MG63 (cell line): ENCODE measurements around the gene ACOT7. TPM values are rescaled to one million over a fixed set of nuclear protein-coding genes. Genes with fewer than 3 reads are reported as not detected.
"Not testable (repeated sequence)": the region's sequence is repeated elsewhere in the genome, so short reads cannot be mapped to it uniquely, and the experiment has no call there.

Source experiments
- DNase-seq: peaks from one replicate; pipeline ENCODE4 v3.0.0-alpha.2; 2020
- H3K27me3 ChIP-seq: fragments of 250-450 bp; sonication (Bioruptor Pico); 2 replicates; pipeline ENCODE4 v1.5.1; 2020; ENCODE audit warnings: mild to moderate bottlenecking, moderate library complexity
- H3K36me3 ChIP-seq: fragments of 250-450 bp; sonication (Bioruptor Pico); 2 replicates; pipeline ENCODE4 v1.5.1; 2020; ENCODE audit warnings: mild to moderate bottlenecking, moderate library complexity
- H3K4me3 ChIP-seq: fragments of 250-450 bp; sonication (Bioruptor Pico); 2 replicates; pipeline ENCODE4 v1.5.1; 2020; ENCODE audit warnings: mild to moderate bottlenecking, moderate library complexity
- H3K9me3 ChIP-seq: fragments of 250-450 bp; sonication (Bioruptor Pico); 2 replicates; pipeline ENCODE4 v1.5.1; 2020; ENCODE audit warnings: mild to moderate bottlenecking, moderate library complexity
- total RNA-seq: library from RNA; depleted of rRNA; stranded (reverse); fragments of >200 nt; shearing (Covaris generic); gene quantifications from 2 replicates; pipeline ENCODE4 v1.2.3, GENCODE V29; 2014; ENCODE audit warnings: low replicate concordance; rRNA removed

ACOT7 gene
- 80.9 and 91.4 TPM in 2 replicates for total RNA-seq

GRCh38 chr1:6393400-6394187 lies at the start of gene ACOT7:
Gene ACOT7, minus strand, starts transcription at chr1:6393767. Its CDS starts 368 bp downstream, at chr1:6393399.
- Histone ChIP-seq H3K27me3 (no peaks in the 10 kb centered on the region), H3K4me3 (peak within 1 kb of the TSS; percentile 68), H3K9me3 (no peaks in the 10 kb centered on the region), H3K36me3 (no peaks in the 10 kb centered on the region)
- DNase-seq = peak; percentile 88

- no peaks in the 10 kb centered on the region for H3K27me3 ChIP-seq
- no peaks in the 10 kb centered on the region for H3K36me3 ChIP-seq
- DNase-seq = no peak
- H3K4me3 ChIP-seq = no peak overlapping the region
- H3K9me3 ChIP-seq = no peaks in the 10 kb centered on the region
These were observed 48.0 kb upstream of the ACOT7 start for GRCh38 chr1:6441586-6441985.

GRCh38 chr1:6440198-6441126 lies 46.9 kb upstream of the ACOT7 start:
- Histone ChIP-seq H3K4me3 (no peak overlapping the region), H3K9me3 (no peaks in the 10 kb centered on the region), H3K36me3 (no peaks in the 10 kb centered on the region), H3K27me3 (no peaks in the 10 kb centered on the region)
- peak; percentile 67 for DNase-seq

- H3K4me3 ChIP-seq = no peak overlapping the region
- peak; percentile 55 for DNase-seq
- H3K27me3 ChIP-seq = no peaks in the 10 kb centered on the region
- no peaks in the 10 kb centered on the region for H3K36me3 ChIP-seq
- no peaks in the 10 kb centered on the region for H3K9me3 ChIP-seq
These were observed 44.5 kb upstream of the ACOT7 start for GRCh38 chr1:6438047-6438525.

- H3K36me3 ChIP-seq, H3K9me3 ChIP-seq, H3K4me3 ChIP-seq, H3K27me3 ChIP-seq: not testable (repeated sequence)
- DNase-seq = peak; percentile 84
These were observed 43.6 kb upstream of the ACOT7 start for GRCh38 chr1:6437012-6437700.

GRCh38 chr1:6436277-6436676 lies 42.7 kb upstream of the ACOT7 start:
- not testable (repeated sequence) for H3K36me3 ChIP-seq, H3K27me3 ChIP-seq, H3K9me3 ChIP-seq, DNase-seq, H3K4me3 ChIP-seq

- H3K9me3 ChIP-seq = no peaks in the 10 kb centered on the region
- H3K27me3 ChIP-seq = no peaks in the 10 kb centered on the region
- no peak for DNase-seq
- no peaks in the 10 kb centered on the region for H3K36me3 ChIP-seq
- no peak overlapping the region for H3K4me3 ChIP-seq
These were observed 42.0 kb upstream of the ACOT7 start for GRCh38 chr1:6435547-6435946.

- no peak overlapping the region for H3K4me3 ChIP-seq
- no peak for DNase-seq
- no peaks in the 10 kb centered on the region for H3K36me3 ChIP-seq
- no peaks in the 10 kb centered on the region for H3K9me3 ChIP-seq
- H3K27me3 ChIP-seq = no peaks in the 10 kb centered on the region
These were observed 41.6 kb upstream of the ACOT7 start for GRCh38 chr1:6435129-6435528.

- no peak for DNase-seq
- no peaks in the 10 kb centered on the region for H3K27me3 ChIP-seq
- no peaks in the 10 kb centered on the region for H3K36me3 ChIP-seq
- H3K4me3 ChIP-seq = no peak overlapping the region
- no peaks in the 10 kb centered on the region for H3K9me3 ChIP-seq
These were observed 40.6 kb upstream of the ACOT7 start for GRCh38 chr1:6434186-6434585.

- H3K36me3 ChIP-seq, H3K4me3 ChIP-seq, DNase-seq, H3K9me3 ChIP-seq, H3K27me3 ChIP-seq: not testable (repeated sequence)
These were observed 38.3 kb upstream of the ACOT7 start for GRCh38 chr1:6431645-6432579.

GRCh38 chr1:6429660-6430411 lies 36.3 kb upstream of the ACOT7 start:
- not testable (repeated sequence) for H3K4me3 ChIP-seq, H3K27me3 ChIP-seq, H3K36me3 ChIP-seq, H3K9me3 ChIP-seq, DNase-seq

GRCh38 chr1:6428453-6428852 lies 34.9 kb upstream of the ACOT7 start:
- not testable (repeated sequence) for DNase-seq, H3K4me3 ChIP-seq, H3K27me3 ChIP-seq, H3K9me3 ChIP-seq, H3K36me3 ChIP-seq

- peaks cover 6% of the 10 kb centered on the region for H3K27me3 ChIP-seq
- H3K9me3 ChIP-seq = no peaks in the 10 kb centered on the region
- no peaks in the 10 kb centered on the region for H3K36me3 ChIP-seq
- no peak overlapping the region for H3K4me3 ChIP-seq
- no peak for DNase-seq
These were observed 34.1 kb upstream of the ACOT7 start for GRCh38 chr1:6427441-6428390.

GRCh38 chr1:6426972-6427350 lies 33.4 kb upstream of the ACOT7 start:
- Histone ChIP-seq H3K9me3 (no peaks in the 10 kb centered on the region), H3K36me3 (no peaks in the 10 kb centered on the region), H3K27me3 (peaks cover 6% of the 10 kb centered on the region), H3K4me3 (no peak overlapping the region)
- no peak for DNase-seq
